HG03575 (cell line): ENCODE results near the gene CHD5.

ENCODE experiments used
- ATAC-seq: cut with Tn5 transposase; IDR thresholded peaks from one replicate; pipeline ENCODE4 v1.9.1; 2021; ENCODE audit not compliant: unreplicated experiment, insufficient number of reproducible peaks, low FRiP score; ENCODE audit errors: extremely low read depth

The CHD5 gene

GRCh38 chr1:6162773-6163172, 17.3 kb downstream of the CHD5 start:
- ATAC-seq, result no peak

DNA sequence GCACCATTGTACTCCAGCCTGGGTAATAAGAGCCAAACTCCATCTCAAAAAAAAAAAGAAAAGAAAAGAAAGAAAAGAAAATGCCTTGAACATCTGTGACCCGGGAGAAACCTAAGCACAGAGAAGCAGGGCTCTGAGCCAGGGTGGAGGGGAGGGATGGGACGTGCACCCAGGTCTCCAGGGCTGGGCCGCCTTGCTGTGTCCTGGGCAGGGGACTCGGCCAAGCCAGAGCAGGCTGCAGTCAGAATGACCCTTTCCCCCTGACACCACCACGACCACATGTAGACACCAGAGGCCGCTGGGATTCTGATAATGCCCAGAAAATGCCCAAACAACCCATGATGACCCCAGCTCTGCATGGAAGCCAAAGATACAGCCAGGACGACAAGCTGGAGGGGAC, 17.8 kb downstream of the CHD5 start:
- ATAC-seq, result no peak

DNA sequence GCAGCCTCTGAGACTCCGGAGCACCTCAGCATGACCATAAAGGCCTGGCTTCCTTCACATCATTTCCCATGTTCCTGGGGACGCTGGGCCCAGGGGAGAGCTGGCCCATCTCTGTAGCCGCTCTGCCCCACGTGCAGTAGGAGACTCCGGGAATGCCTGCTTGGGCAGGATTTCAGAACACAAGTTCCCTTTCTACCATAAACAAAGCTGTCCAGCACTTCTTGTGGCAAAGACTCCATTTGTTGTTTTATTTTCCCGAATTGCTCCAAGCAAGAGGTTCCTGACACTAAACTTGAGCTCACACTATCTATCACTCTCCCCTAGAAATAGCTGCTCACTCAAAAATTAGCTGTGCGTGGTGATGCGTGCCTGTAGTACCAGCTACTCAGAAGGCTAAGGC, 21.9 kb downstream of the CHD5 start:
- ATAC-seq, result no peak

- ATAC-seq, result no peak
Measured at GRCh38 chr1:6157528-6158174, 22.5 kb downstream of the CHD5 start.

- ATAC-seq, result no peak
Measured at GRCh38 chr1:6157132-6157527, 23.0 kb downstream of the CHD5 start.

DNA sequence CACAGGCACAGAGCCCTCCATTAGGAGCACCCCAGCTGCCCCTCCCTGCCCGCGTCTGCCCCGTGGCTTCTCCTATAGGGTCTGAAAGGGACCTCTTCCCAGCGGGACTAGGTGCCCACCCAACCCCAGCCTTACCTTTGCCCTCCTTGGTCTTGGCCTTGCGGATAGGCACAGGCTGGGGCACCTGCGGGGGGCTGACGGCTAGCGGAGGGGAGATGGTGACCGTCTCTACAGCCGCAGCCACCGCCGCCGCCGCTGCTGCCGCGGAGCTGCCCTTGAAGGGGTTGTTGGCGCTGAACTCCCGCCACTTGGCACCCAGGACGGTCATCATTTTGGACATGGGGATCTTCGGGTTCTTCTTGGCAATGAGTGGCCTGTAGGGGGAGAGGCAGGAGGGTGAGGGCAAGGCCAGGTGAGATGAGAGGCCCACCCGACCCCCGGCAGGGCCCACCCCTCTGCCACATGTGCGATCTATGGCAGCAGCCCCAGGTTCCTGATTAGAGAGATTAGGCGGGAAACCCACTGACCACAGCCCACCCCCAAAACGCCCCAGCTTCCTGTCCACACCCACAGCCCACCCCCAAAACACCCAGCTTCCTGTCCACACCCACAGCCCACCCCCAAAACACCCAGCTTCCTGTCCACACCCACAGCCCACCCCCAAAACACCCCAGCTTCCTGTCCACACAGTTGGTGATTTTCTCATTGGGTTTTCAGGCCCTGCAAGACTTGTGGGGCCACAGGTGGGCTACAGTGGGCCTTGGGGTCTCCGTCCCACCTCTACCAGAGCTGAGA, 25.4 kb downstream of the CHD5 start:
- ATAC-seq, result no peak

GRCh38 chr1:6152882-6153281, 27.2 kb downstream of the CHD5 start:
- ATAC-seq, result no peak

GRCh38 chr1:6152181-6152580, 27.9 kb downstream of the CHD5 start:
- ATAC-seq, result no peak

- ATAC-seq, result no peak
Measured at GRCh38 chr1:6151291-6151822, 28.8 kb downstream of the CHD5 start.

DNA sequence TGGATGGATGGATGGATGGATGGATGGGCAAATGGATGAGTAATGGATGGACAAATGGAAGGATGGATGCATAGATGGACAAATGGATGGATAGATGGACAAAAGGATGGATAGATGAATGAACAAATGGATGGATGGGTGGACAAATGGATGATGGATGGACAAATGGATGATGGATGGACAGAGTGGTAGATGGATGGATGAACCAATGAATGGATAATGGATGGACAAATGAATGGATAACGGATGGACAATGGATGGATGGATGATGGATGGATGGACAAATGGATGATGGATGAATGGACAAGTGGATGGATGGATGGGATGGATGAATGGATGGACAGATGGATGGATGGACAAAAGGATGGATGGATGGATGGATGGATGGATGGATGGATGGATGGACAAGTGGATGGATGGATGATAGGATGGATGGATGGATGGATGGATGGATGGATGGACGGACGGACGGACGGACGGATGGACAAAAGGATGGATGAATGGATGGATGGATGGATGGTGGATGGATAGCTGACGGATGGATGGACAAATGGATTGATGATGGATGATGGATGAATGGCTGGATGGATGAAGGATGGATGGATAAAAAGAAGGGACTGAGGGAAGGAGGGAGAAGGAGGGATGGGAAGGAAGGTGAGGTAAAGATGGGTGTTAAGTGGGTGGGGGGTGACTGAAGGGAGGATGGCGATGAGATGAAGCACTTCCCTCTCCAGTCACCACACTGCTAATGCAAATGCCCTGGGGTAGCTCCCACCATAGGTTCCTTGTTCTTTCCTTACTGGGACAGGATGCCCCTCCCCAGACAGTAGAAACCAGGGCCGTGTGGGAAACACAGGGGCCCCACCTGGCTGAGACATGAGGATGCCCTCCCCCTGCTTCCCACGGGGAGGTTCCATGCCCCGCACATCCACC, 29.8 kb downstream of the CHD5 start:
- ATAC-seq, result no peak

DNA sequence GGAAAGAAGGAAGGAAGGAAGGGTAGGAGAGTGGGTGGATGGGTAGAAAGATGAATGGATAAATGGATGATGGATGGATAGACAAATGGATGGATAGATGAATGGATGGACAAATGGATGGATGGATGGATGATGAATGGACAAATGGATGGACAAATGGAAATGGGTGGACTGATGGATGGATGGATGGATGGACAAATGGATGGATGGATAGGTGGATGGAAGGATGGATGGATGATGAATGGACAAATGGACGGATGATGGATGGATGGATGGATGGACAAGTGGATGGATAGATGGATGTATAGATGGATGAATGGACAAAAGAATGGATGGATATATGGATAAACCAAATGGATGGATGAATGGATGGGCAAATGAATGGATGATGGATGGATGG, 30.5 kb downstream of the CHD5 start:
- no peak for ATAC-seq

DNA sequence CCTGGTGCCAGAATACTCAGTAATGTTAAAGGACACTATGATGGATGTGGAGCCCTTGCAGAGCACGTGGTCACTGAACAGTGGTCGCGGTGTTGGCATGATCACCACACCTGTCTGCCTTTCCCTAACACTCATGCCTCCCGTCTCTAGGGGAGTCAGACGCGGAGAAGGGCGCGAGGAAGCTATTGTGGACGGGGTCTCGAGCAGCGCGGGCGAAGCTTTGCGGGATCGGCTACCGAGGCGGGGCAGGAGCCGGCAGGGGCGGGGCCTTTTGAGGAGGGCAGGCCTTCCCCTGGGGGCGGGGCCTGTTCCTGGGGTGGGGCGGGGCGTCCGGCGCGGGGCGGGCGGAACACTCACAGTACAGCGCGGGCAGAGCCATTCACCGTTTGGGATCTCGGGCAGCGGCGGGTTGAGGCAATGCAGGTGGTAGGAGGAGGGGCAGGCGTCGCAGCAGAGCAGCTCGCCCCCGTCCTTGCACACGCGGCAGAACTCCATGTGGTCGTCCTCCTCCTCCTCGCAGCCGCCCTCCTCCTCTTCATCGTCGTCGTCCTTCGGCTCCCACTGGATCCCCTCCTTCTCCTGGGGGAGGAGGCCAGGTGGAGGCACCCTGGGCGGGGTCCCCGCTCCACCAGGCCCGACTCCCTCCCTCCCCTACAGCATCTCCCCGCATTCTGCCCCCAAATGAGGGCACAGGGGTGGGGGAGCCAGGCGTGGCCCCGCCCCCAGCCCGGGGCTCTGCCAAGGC, 31.5 kb downstream of the CHD5 start:
- no peak for ATAC-seq

DNA sequence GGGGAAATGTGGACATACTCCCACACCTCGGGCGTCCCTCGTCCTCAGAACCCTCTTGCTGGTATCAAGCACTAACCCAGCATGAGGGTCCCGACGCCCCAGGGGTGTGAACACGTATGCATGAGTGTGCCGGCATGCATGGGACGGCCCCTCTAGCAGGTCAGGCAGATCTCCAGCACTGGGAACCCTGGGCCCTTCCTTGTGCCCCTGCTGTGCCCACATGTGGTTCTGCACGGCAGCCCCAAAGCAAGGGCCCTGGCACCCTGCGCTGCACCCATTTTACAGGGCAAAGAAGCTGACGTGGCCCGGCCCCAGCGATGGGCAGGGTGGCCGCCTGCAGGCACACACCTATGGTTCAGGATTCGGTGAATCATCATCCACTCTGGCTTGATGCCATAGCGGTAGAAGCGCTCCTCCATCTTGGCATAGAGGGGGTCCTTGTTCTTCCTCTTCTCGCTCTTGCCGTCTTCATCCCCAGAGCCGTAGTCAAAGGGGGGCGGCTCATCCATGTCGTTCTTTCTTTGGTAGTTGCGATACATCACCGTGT, 34.2 kb downstream of the CHD5 start:
- ATAC-seq, result no peak

DNA sequence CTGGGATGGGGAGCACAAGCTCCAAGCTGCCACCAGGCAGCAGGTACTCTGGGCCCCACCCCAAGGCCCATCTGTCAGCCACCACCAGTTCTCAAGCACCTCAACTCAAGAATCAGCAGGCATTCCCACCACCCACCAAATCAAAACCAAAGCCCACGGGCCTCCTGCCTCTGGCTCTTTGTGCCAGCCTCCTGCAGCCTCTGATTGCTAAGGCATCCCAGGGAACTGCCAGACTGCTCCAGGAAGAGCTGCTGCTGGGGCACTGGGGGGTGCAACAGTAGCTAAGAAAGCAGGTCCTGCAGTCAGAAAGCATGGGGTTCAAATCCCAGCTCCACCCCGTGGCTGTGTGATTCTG, 34.7 kb downstream of the CHD5 start:
- ATAC-seq, result no peak

DNA sequence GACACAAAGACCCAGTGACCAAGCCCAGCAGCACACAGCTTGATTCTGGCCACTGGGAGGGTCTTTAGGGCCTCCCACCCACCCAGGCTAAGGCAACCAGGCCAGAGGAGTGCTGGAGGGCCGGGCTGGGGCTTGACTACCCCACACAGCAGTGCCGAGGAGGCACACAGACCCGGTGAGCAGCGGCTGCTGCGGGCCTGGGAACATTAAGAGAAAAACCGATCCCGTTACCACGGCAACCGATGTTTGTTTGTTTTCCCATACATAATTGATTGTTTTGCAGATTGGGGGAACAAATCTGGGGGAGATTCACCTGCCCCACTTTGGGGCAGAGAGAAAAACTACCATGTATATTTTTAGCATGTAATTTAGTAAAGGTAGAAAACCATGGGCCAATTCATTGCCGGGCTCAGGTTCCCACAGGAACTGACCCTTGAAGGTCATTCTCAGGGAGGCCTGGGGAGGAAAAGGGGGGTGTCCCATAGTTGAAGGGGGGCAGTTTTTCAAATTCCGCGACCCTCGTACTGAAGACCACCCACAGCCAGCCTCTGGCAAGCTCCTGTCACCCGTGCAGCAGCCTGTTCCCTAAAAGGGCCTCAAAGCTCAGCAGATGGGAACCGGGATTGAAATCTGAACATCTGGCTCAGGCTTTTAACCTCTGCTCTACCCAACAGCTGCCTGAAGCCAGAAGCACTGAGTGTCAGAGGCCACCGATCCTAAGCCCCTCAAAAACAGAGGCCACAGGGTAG, 35.3 kb downstream of the CHD5 start:
- no peak for ATAC-seq

DNA sequence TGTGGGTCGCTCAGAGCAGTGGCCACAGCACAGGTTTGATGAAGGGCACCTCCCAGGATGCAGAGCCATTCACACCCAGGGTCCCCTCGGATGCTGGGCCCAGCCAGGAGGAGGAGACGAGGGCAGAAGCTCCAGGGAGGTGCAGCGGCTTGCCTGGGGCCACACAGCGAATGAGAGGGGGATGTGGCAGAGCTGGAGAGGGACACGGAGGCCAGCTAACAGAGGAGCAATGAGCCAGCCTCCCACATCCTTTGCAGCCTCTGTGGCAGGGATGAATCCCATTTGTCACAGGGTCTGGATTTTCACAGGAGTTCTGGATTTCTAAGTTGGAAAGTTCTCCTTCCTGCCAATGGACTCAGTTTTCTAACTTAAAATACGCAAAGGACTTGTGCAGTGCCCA, 35.9 kb downstream of the CHD5 start:
- no peak for ATAC-seq

GRCh38 chr1:6143395-6143794, 36.7 kb downstream of the CHD5 start:
- no peak for ATAC-seq

DNA sequence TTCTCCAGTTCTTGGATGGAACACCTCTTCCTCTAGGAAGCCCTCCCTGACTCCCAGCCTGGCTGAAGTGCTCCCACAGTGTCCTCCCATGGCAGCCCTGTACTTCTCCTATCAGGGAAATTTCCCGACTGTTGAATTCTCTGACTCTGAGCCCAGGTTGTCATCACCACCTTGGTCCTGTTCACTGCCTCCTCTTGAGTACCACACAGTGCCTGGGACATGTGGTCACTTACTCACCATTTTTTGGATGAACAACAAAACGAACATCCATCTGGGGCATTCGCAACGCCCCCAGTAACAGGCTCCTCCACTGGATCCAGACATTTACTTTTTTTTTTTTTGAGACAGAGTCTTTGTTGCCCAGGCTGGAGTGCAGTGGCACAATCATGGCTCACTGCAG, 37.4 kb downstream of the CHD5 start:
- no peak for ATAC-seq
